NCI-H2107 treated with DMSO at 0.1 percent for 48 hours (cell line): Measurements from ENCODE around the gene OBSCN.
"Not testable (repeated sequence)": the region's sequence is repeated elsewhere in the genome, so short reads cannot be mapped to it uniquely, and the experiment has no call there.

ENCODE experiments used
- DNase-seq: peaks from one replicate; lab custom pipeline; 2025; ENCODE audit not compliant: unreplicated experiment; lab: John Stamatoyannopoulos, UW

The OBSCN gene

DNA sequence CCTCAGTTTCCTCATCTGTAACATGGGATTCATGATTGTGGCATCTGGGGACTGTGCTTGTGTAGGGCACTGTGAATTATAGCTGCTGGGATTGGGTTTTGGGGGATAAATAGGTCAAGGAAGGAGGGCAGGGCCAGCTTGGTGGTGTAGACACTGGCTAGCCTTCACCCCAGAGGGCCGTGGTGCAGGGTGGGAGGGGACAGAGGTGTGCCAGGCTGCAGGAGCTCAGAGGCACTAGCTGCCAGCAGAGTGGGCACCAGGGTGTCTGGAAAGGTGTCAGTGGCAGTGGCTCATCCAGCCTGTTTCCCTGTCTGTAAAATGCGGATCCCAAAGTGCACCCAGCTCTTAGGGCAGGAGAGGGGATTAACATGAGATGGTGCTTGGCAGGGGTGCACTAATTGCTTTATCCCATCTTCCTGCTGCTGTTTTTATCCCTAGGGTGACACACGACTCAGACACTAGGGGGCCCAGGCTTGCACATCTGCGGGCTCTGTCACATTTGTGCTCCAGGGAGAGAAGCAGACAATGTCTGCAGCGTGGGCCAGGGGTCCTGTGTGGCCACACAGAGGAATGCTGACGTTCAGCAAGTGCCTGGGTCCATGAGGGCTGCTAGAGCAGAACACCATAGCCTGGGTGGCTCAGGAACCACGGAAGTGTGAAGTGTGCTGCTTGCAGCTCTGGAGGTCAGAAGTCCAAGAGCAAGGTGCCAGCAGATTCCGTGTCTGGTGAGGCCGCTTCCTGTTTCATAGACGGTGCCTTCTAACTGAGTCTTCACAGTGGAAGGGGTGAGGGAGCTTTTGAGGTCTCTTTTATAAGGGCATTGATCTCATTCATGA lies 19.3 kb downstream of the OBSCN start:
- DNase-seq, result no peak

DNA sequence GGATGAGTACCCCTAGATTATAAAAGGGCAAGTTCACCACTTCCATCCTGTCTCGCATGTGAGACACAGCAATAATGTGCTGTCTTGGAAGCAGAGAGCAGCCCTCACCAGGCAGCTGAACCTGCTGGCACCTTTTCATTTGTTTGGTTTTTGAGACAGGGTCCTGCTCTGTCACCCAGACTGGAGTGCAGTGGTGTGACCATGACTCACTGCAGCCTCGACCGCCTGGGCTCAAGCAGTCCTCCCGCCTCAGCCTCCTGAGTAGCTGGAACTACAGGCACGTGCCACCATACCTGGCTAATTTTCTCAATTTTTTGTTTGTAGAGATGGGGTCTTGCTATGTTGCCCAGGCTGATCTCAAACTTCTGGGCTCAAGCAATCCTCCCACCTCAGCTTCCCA lies 20.3 kb downstream of the OBSCN start:
- not testable (repeated sequence) for DNase-seq

GRCh38 chr1:228228601-228229074 lies 20.8 kb downstream of the OBSCN start:
- DNase-seq, result no peak

DNA sequence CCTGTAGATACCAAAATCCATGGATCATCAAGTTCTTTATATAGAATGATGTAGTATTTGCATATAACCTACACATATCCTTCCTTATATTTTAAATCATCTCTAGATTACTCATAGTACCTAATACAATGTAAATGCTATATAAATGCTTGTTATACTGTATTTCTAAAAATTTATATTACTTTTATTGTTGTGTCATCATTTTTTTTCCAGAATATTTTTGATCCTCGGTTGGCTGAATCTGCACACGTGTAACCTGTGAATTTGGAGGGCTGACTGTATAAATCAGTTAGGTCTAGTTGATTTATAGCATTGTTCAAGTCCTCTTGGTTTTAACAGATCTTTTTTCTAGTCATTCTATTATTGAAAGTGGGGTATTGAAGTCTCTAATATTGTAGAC lies 23.3 kb downstream of the OBSCN start:
- no peak for DNase-seq

DNA sequence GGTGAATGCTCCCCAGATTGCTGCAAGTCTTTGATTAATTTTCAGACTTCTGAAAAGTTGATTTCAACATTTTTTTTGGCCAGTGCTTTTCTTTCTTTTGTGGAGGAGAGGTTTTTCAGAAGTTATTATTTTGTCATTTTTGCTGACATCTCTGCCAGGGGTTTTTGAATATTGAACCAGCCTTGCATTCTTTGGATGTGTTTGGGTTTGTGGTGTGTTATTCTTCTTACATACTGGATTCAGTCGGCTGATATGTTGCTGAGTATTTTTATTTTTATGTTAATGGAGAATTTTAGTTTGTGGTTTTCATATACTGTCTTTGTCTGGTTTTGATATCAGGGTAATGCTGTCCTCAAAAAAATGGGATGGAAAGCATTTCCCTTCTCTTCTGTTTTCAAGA lies 25.3 kb downstream of the OBSCN start:
- no peak for DNase-seq

- no peak for DNase-seq
Measured at GRCh38 chr1:228234921-228235320, 27.1 kb downstream of the OBSCN start.

DNA sequence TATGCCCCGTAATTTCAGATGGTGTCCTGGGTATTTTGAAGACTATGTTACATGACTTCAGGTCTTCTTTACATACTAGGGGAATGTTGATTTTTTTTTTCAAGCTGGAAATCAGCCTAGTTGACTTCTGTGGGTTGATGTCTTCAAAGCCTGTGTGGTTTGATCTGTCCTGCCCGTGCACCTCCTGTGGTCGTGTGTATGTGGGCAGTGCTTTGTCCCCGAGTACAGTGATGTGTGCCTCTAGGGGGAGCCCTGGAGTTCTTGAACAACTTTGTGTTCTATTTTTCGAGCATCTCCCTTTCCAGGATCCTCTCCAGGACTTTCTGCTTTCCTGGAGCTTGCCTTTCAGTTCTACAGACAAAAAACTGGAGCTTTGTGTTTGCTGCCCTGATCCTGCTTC lies 28.9 kb downstream of the OBSCN start:
- DNase-seq, result no peak

- DNase-seq, result no peak
Measured at GRCh38 chr1:228238007-228238406, 30.2 kb downstream of the OBSCN start.

GRCh38 chr1:228238461-228238860 lies 30.6 kb downstream of the OBSCN start:
- no peak for DNase-seq

DNA sequence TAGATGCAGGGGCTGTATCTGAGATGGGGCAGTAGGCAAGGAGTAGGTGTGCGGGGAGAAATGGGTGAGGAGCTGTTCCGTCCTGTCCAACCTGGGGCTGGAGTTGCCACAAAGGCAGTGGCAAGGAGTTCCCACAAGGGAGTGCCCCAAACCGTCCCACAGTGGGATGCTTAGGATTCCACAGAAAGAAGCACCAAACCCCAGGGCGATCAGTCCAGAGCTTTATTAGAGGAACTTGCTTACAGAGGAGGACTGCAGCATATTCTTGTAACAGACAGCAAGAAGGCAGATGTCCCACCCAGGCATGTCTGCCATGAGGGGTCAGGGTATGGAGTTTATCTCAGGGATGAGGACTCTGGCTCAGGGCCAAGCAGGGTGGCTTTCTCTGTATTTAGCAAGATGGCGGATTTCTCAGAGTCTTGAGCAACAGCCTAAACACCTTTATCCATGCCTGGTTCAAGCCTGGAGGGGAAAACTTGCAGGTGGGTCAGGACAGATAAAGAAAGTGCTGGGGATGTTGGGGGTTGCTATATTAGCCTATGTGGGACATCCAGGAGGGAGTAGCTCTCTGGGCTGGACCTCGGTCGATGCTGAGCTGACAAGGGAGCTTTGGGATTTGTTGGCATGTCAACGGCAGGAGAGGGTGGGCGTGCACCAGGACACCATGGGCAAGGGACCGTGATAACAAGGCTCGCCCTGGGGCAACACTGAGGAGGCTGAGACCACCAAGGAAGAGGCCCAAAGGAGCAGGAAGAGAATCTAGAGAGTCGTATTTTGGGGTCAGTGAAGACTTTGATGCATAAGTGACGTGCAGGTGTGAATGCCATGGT lies 32.8 kb downstream of the OBSCN start:
- no peak for DNase-seq

GRCh38 chr1:228241259-228241658 lies 33.4 kb downstream of the OBSCN start:
- DNase-seq, result no peak

DNA sequence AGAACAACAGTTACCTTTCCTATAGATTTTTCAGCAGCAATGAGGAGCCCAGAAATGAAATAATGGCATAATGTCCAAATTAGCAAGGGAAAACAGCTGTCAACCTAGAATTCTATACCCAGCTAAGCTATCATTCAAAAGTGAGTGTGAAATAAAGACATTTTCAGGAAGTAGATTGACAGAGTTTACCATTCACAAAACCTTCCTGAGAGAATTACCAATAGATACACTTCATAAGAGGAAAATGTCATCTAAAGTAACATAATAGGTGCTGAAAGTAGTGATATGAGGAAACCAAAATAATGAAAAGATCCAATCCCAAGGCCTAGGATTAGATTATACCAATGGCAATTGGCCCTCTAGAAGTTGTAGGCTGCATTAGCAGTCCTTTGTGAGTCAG lies 34.6 kb downstream of the OBSCN start:
- no peak for DNase-seq

DNA sequence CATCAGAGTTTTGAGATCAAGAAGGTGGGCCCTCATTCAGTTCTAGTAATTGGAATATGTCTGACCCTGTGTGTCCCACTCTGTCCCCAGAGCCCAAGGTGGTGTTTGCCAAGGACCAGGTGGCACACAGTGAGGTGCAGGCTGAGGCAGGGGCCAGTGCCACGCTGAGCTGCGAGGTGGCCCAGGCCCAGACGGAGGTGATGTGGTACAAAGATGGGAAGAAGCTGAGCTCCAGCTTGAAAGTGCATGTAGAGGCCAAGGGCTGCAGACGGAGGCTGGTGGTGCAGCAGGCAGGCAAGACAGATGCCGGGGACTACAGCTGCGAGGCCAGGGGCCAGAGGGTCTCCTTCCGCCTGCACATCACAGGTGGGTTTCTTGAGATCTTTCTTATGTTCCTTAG lies 35.2 kb downstream of the OBSCN start:
- DNase-seq, result no peak

DNA sequence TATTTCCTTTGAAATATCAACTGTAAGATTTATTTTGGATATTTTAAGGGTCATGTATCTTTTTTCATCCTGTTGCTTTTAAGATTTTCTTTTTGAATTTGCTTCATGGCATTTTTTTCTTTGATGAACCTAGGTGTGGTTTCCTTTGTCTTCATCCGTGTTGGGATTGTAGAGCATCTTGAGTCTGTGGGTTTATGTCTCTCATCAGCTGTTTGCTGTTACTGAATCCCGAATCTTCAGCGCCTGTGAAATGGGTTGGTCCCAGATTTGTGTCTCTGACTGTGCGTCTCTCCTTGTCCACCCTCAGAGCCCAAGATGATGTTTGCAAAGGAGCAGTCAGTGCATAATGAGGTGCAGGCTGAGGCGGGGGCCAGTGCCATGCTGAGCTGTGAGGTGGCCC lies 36.1 kb downstream of the OBSCN start:
- DNase-seq, result not testable (repeated sequence)

GRCh38 chr1:228245111-228245510 lies 37.3 kb downstream of the OBSCN start:
- DNase-seq, result no peak

DNA sequence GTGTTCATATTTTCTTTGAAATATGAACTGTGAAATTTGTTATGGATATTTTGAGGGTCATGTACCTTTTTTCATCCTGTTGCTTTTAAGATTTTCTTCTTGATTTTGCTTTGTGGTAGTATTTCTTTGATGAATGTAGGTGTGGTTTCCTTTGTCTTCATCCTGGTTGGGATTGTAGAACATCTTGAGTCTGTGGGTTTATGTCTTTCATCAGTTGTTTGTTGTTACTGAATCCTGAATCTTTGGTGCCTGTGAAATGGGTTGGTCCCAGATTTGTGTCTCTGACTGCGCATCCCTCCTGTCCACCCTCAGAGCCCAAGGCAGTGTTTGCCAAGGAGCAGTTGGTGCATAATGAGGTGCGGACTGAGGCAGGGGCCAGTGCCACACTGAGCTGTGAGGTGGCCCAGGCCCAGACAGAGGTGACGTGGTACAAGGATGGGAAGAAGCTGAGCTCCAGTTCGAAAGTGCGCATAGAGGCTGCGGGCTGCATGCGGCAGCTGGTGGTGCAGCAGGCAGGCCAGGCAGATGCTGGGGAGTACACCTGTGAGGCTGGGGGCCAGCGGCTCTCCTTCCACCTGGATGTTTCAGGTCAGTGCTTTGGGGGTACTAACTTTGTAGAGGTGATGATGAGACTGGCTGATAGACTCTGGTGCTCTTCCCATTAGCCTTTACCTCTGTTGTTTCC lies 38.5 kb downstream of the OBSCN start:
- DNase-seq, result no peak

- no peak for DNase-seq
Measured at GRCh38 chr1:228249513-228250305, 41.9 kb downstream of the OBSCN start.

- not testable (repeated sequence) for DNase-seq
Measured at GRCh38 chr1:228252476-228252875, 44.6 kb downstream of the OBSCN start.

DNA sequence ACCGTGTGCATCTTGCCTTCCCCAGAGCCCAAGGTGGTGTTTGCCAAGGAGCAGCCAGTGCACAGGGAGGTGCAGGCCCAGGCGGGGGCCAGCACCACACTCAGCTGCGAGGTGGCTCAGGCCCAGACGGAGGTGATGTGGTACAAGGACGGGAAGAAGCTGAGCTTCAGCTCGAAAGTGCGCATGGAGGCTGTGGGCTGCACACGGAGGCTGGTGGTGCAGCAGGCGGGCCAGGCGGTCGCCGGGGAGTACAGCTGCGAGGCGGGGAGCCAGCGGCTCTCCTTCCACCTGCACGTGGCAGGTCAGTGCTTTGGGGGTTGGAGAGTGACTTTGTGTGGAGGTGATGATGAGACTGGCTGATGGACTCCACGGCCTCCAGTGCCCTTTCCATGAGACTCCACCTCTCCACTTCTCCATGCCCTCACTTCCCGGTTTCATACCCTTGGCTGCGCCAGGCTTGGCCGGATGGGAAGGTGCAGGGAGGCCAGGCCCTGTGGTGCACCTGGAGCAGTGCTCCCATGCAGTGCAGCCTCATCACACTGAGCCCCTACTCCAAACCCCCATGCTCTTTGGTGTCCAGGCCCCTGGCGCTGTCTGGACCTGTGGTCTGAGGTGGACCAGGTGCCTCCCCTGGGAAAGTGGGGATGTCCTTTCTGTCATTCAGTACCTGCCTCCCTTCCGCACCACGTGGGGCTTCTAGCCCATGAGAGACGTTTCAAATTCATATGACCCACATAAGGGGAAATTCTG lies 49.0 kb downstream of the OBSCN start:
- no peak for DNase-seq

- DNase-seq, result no peak
Measured at GRCh38 chr1:228258486-228258885, 50.6 kb downstream of the OBSCN start.
